ENCODE measurements around the gene ZNF556.
"Not testable (repeated sequence)": the region's sequence is repeated elsewhere in the genome, so short reads cannot be mapped to it uniquely, and the experiment has no call there.

Gene ZNF556

DNA sequence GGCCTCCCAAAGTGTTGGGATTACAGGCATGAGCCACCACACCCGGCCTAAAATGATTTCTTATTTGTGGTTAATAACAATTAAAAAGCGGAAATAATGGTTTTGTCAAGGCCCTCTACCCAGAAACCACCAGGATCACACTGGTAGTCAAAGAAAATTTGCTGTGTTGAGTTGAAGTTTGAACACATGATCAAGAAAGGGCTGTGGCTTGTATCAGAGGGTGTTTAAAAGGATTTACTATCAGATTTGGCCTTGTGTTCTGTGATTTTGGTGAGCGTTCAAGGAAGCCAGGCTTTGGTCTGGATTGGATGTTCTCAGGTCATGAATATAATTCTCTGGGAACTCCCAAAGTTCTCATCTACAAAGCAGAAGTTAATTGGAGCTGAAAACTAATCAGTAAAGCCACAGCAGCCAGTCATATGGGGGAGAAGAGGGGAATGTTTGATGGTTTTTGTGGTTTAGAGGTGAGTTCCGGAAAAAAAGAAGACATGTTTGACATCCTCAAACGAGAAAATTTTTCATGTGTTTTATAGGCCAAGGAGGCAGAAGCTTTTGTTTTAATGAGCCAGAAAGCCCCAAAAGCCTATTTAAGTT, 10.6 kb upstream of the ZNF556 start:
- peaks cover 33% of the 10 kb centered on the region for H3K36me3 ChIP-seq (ENCODE audit: insufficient read depth, low read depth, low read length)
- no peak overlapping the region for H3K4me3 ChIP-seq (ENCODE audit: low read length)
- H3K27ac ChIP-seq (ENCODE audit: low read length): no peak overlapping the region
- H3K27me3 ChIP-seq (ENCODE audit: insufficient read depth, low read length): no peaks in the 10 kb centered on the region
- H3K4me1 ChIP-seq (ENCODE audit: insufficient read depth, low read length): no peaks in the 10 kb centered on the region
- H3K9ac ChIP-seq (ENCODE audit: low read depth, low read length): no peak overlapping the region
- peaks cover 92% of the 10 kb centered on the region for H3K9me3 ChIP-seq (ENCODE audit: insufficient read depth, low read depth, low read length)

DNA sequence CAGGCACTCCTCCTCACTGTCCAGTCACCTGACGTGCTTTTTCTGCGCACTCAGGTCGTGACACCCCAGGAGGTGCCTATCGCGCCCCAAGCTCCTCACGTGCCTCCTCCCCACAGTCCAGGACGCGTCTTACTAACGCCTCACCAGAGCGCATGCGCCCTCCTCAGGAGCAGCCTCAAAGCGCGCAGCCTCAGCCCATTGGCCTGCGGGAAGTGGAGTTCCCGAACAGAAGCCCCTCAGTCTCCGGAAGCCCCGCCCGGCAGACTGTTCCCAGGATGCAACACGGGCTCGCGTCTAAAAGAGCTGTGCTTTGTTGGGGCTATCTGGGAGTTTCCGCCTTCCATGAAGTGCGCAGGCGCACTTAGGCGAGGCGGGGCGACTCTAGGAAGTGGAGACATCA, 8.3 kb upstream of the ZNF556 start:
- Histone ChIP-seq H3K27ac (ENCODE audit: low read length) (no peak overlapping the region), H3K4me1 (ENCODE audit: insufficient read depth, low read length) (no peaks in the 10 kb centered on the region), H3K9ac (ENCODE audit: low read depth, low read length) (no peak overlapping the region), H3K27me3 (ENCODE audit: insufficient read depth, low read length) (no peaks in the 10 kb centered on the region), H3K4me3 (ENCODE audit: low read length) (no peak overlapping the region), H3K9me3 (ENCODE audit: insufficient read depth, low read depth, low read length) (peaks cover 82% of the 10 kb centered on the region), H3K36me3 (ENCODE audit: insufficient read depth, low read depth, low read length) (peaks cover 10% of the 10 kb centered on the region)

DNA sequence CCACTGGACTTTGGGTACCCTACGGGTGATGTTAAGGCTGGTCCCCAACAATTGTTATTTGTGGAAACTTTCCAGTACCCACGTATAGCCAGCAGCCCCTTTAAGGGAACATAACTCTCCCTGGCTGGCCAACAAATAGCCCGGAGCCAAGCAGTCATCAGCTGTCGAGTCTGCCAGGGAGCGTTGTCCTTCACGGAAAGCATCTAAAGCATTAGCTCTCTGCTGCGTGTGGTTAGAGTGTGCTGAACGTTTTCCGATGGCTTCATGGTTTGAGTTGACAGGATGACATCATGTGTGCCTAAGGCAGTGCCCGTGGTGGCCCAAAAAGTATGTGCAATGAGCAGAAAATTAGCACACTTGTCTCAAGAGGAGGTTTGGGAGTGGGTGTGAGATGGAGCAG, 3.3 kb upstream of the ZNF556 start:
- no peak overlapping the region for H3K9ac ChIP-seq (ENCODE audit: low read depth, low read length)
- no peak overlapping the region for H3K27ac ChIP-seq (ENCODE audit: low read length)
- no peak overlapping the region for H3K4me3 ChIP-seq (ENCODE audit: low read length)
- H3K4me1 ChIP-seq (ENCODE audit: insufficient read depth, low read length): no peaks in the 10 kb centered on the region
- no peaks in the 10 kb centered on the region for H3K36me3 ChIP-seq (ENCODE audit: insufficient read depth, low read depth, low read length)
- H3K27me3 ChIP-seq (ENCODE audit: insufficient read depth, low read length): no peaks in the 10 kb centered on the region
- peaks cover 66% of the 10 kb centered on the region for H3K9me3 ChIP-seq (ENCODE audit: insufficient read depth, low read depth, low read length)

DNA sequence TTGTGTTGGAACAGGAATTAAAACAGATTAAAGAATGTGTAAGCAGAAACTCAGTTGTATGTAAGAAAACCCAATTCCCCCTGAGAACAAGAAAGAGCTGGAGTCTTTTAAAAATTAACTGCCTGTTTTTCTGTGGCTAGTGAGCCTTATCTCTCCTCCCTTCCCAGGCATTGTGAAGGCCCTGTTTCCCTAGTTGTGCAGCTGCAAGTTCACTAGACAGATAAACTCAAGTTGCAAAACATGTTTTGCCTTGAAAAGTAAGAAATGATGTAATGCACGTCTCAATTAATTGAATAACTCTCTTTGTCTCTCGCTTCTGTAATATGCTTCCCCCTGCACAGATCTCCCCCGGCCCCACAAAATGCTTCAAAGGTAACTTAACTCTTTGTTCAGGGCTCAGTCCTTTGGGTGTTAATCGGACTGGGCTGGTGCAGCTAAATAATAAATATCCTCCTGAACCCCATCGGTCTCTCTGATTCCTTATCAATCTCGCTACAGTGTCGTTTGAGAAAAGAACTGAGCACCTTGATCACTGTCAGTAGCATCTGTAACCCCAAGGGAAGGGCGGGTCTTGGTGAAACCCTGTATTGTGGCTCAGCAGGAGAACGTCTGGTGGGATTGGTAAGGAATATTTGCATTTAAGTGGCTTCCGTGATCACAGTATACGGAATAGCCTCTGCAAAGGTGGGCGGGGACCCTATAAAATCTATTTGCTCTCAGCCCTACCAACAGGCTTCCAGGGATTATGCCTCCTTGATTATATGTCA, 1.6 kb upstream of the ZNF556 start:
- Histone ChIP-seq H3K36me3 (ENCODE audit: insufficient read depth, low read depth, low read length) (no peaks in the 10 kb centered on the region), H3K4me3 (ENCODE audit: low read length) (no peak overlapping the region), H3K4me1 (ENCODE audit: insufficient read depth, low read length) (no peaks in the 10 kb centered on the region), H3K9ac (ENCODE audit: low read depth, low read length) (no peak overlapping the region), H3K27ac (ENCODE audit: low read length) (no peak overlapping the region), H3K27me3 (ENCODE audit: insufficient read depth, low read length) (no peaks in the 10 kb centered on the region), H3K9me3 (ENCODE audit: insufficient read depth, low read depth, low read length) (peaks cover 61% of the 10 kb centered on the region)

DNA sequence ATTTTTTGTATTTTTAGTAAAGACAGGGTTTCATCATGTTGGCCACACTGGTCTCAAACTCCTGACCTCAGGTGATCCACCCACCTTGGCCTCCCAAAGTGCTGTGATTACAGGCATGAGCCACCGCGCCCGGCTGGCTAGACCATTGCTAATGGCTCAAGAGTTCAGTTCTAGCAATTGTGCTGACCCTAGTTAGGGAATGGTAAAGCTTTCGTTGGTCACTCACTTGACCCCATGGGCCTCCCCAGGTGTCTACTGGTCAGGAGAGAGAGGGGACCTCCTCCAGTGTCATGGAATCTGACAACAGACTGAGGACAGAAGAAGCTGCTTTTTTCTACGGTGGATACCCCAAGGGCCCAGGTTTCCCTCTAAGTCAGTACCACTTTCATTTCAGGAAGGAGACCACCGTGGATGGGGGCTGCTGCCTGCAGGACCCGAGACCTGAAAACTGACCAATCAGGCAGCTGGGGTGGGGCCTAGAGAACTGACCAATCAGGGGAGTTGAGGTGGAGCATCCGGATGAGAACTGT, 575 bp upstream of the ZNF556 start:
- no peaks in the 10 kb centered on the region for H3K27me3 ChIP-seq (ENCODE audit: insufficient read depth, low read length)
- no peak overlapping the region for H3K4me3 ChIP-seq (ENCODE audit: low read length)
- no peak overlapping the region for H3K27ac ChIP-seq (ENCODE audit: low read length)
- H3K36me3 ChIP-seq (ENCODE audit: insufficient read depth, low read depth, low read length): no peaks in the 10 kb centered on the region
- H3K9me3 ChIP-seq (ENCODE audit: insufficient read depth, low read depth, low read length): peaks cover 51% of the 10 kb centered on the region
- H3K9ac ChIP-seq (ENCODE audit: low read depth, low read length): no peak overlapping the region
- H3K4me1 ChIP-seq (ENCODE audit: insufficient read depth, low read length): no peaks in the 10 kb centered on the region

DNA sequence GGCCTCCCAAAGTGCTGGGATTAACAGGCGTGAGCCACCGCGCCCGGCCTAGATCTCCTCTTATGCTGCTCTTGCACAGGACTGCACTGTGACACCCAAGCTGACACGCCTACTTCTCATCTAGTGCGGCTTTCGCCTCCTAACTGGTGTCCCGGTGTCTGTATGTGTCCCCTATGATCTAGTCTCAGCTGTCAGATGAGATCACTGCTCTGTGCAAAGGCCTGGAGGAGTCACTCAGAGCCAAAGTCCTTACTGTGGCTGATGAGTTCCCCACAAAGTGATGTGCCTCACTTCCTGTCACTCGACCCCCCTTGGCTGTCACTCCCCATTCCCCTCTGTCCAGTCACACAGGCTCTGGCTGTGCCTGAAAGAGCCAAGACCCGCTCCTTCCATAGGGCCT, 2.5 kb downstream of the ZNF556 start:
- Histone ChIP-seq H3K9me3 (ENCODE audit: insufficient read depth, low read depth, low read length) (peaks cover 44% of the 10 kb centered on the region), H3K27ac (ENCODE audit: low read length) (no peak overlapping the region), H3K9ac (ENCODE audit: low read depth, low read length) (no peak overlapping the region)

DNA sequence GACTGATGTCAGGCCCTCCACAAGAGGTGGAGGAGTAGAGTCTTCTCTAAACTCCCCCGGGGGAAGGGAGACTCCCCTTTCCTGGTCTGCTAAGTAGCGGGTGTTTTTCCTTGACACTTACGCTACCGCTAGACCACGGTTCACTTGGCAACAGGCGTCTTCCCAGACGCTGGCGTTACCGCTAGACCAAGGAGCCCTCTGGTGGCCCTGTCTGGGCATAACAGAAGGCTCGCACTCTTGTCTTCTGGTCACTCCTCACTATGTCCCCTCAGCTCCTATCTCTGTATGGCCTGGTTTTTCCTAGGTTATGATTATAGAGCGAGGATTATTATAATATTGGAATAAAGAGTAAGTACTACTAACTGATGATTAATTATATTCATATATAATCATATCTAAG, 5.0 kb downstream of the ZNF556 start:
- not testable (repeated sequence) for H3K27ac ChIP-seq (ENCODE audit: low read length); H3K4me3 ChIP-seq (ENCODE audit: low read length); H3K9ac ChIP-seq (ENCODE audit: low read depth, low read length); H3K36me3 ChIP-seq (ENCODE audit: insufficient read depth, low read depth, low read length); H3K27me3 ChIP-seq (ENCODE audit: insufficient read depth, low read length); H3K4me1 ChIP-seq (ENCODE audit: insufficient read depth, low read length)
- H3K9me3 ChIP-seq (ENCODE audit: insufficient read depth, low read depth, low read length): peaks cover 43% of the 10 kb centered on the region

More for the DNA sequence above, 2.5 kb downstream of the ZNF556 start:
- Histone ChIP-seq H3K36me3 (ENCODE audit: insufficient read depth, low read depth, low read length) (no peaks in the 10 kb centered on the region), H3K4me3 (ENCODE audit: low read length) (no peak overlapping the region), H3K27me3 (ENCODE audit: insufficient read depth, low read length) (no peaks in the 10 kb centered on the region), H3K4me1 (ENCODE audit: insufficient read depth, low read length) (no peaks in the 10 kb centered on the region)

DNA sequence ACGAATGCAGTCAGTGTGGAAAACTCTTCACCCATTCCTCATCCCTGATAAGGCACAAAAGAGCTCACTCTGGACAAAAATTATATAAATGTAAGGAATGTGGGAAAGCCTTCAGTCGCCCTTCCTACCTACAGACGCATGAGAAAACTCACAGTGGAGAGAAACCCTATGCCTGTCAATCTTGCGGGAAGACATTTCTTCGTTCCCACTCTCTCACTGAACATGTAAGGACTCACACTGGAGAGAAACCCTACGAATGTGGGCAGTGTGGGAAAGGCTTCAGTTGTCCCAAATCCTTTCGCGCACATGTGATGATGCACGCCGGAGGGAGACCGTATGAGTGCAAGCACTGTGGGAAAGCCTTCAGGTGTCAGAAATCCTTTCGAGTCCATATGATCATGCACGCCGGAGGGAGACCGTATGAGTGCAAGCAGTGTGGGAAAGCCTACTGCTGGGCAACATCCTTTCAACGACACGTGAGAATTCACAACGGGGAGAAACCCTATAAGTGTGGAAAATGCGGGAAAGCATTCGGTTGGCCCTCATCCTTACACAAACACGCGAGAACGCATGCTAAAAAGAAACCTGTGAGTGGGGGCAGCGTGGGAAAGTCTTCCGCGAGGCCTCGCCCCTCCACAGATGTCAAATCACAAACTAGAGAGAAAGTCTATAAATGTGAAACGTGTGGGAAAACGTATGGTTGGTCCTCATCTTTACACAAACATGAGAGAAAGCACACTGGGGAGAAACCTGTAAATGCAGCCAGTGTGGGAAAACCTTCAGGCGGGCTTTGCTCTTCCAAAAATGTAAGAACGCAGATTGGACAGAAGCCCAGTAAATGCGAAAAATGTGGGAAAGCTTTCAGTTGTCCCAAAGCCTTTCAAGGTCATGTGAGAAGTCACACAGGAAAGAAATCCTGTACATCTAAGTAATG, 10.5 kb downstream of the ZNF556 start:
- H3K36me3 ChIP-seq (ENCODE audit: insufficient read depth, low read depth, low read length): no peaks in the 10 kb centered on the region
- no peaks in the 10 kb centered on the region for H3K4me1 ChIP-seq (ENCODE audit: insufficient read depth, low read length)
- no peak overlapping the region for H3K9ac ChIP-seq (ENCODE audit: low read depth, low read length)
- H3K9me3 ChIP-seq (ENCODE audit: insufficient read depth, low read depth, low read length): peaks cover 57% of the 10 kb centered on the region
- H3K4me3 ChIP-seq (ENCODE audit: low read length): no peak overlapping the region
- H3K27ac ChIP-seq (ENCODE audit: low read length): no peak overlapping the region
- H3K27me3 ChIP-seq (ENCODE audit: insufficient read depth, low read length): no peaks in the 10 kb centered on the region

DNA sequence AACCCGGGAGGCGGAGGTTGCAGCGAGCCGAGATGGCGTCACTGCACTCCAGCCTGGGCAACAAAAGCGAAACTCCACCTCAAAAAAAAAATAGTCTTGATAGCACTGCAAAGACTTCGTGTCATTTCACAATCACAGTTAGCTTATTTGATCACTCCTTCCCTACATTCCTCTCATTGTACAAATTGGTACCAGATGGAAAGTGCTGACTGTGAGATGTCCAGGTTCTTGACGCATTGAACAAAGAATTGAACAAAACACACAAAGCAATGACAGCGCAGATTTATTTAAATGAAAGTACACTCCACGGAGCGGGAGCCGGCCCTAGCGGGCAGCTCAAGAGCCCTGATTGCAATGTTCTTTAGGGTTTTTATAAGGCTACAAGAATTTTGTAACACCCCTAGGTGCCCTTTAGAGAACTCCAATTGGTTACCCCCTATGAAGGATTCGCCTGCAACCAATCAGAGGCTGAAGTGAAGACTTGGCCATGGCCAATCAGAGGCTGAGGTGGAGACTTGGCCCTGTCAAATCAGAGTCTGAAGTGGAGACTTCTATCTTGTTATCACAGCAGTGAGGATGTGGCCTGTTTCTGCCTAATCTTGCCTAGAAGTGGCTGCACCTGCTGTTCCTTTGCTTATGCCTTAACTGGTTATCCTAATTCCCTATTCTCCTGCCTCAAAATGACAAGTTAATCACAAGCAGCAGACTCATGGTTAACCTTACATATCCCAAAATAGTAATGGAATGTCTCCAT, 16.7 kb downstream of the ZNF556 start:
- H3K4me3 ChIP-seq (ENCODE audit: low read length): no peak overlapping the region

DNA sequence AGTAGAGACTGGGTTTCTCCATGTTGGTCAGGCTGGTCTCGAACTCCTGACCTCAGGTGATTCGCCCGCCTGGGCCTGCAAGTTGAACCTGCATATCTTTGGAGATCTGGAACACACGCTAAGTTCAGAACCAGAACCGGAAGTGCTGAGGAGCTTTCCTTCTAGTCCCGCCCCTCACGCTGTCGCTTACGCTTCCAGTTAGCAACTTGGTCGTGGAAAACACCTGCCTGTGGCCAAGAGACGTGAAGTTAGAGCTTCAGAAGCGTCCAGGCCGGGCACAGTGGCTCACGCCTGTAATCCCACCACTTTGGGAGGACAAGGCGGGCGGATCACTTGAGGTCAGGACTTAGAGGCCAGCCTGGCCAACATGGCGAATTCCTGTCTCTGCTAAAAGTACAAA, 18.6 kb downstream of the ZNF556 start:
- no peak overlapping the region for H3K9ac ChIP-seq (ENCODE audit: low read depth, low read length)
- H3K27ac ChIP-seq (ENCODE audit: low read length): no peak overlapping the region

More for the DNA sequence above, 16.7 kb downstream of the ZNF556 start:
- Histone ChIP-seq H3K9me3 (ENCODE audit: insufficient read depth, low read depth, low read length) (peaks cover 22% of the 10 kb centered on the region), H3K27ac (ENCODE audit: low read length) (no peak overlapping the region), H3K9ac (ENCODE audit: low read depth, low read length) (no peak overlapping the region), H3K27me3 (ENCODE audit: insufficient read depth, low read length) (no peaks in the 10 kb centered on the region), H3K36me3 (ENCODE audit: insufficient read depth, low read depth, low read length) (no peaks in the 10 kb centered on the region), H3K4me1 (ENCODE audit: insufficient read depth, low read length) (no peaks in the 10 kb centered on the region)

DNA sequence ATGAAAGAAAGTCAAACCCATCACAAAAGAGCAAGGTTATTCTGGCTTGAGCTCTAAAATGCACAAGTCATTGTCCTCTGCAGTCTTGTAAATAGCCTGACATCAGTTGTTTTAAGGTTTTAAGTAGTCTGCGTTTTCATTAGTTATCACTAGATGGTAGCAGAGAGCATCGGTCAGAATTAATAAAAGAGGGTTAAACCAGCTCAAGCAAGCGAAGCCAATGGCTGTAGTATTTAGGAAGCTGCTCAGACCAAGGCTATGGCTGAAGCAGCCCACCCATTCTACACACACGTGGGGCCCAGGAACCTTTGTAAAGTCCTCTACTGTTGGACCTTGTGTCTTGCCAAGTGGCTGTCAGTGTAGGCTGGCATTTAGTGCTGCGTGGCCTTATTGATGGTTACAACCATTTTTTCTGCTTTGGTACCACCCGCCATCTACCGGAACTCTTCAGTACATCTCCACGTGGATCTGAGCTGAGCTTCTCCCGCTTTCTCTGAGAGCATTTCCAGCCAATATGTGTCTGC, 20.3 kb downstream of the ZNF556 start:
- no peak overlapping the region for H3K9ac ChIP-seq (ENCODE audit: low read depth, low read length)
- no peak overlapping the region for H3K27ac ChIP-seq (ENCODE audit: low read length)
- no peaks in the 10 kb centered on the region for H3K36me3 ChIP-seq (ENCODE audit: insufficient read depth, low read depth, low read length)
- no peaks in the 10 kb centered on the region for H3K27me3 ChIP-seq (ENCODE audit: insufficient read depth, low read length)
- H3K4me3 ChIP-seq (ENCODE audit: low read length): no peak overlapping the region
- H3K9me3 ChIP-seq (ENCODE audit: insufficient read depth, low read depth, low read length): peaks cover 5% of the 10 kb centered on the region; the same call in 1 of the 2 replicates
- H3K4me1 ChIP-seq (ENCODE audit: insufficient read depth, low read length): no peaks in the 10 kb centered on the region

More for the DNA sequence above, 18.6 kb downstream of the ZNF556 start:
- no peak overlapping the region for H3K4me3 ChIP-seq (ENCODE audit: low read length)
- peaks cover 8% of the 10 kb centered on the region; the same call in 1 of the 2 replicates for H3K9me3 ChIP-seq (ENCODE audit: insufficient read depth, low read depth, low read length)
- H3K36me3 ChIP-seq (ENCODE audit: insufficient read depth, low read depth, low read length): no peaks in the 10 kb centered on the region
- H3K27me3 ChIP-seq (ENCODE audit: insufficient read depth, low read length): no peaks in the 10 kb centered on the region
- H3K4me1 ChIP-seq (ENCODE audit: insufficient read depth, low read length): no peaks in the 10 kb centered on the region

Data from iPS-20b (cell line).